GM21576 (cell line): Measurements from ENCODE around the gene CBARP.

Experiments
- ATAC-seq: cut with Tn5 transposase; IDR thresholded peaks from one replicate; pipeline ENCODE4 v1.9.1; 2021; ENCODE audit warnings: mild to moderate bottlenecking, moderate library complexity; ENCODE audit not compliant: unreplicated experiment

CBARP gene

GRCh38 chr19:1241417-1242095 lies 3.8 kb upstream of the CBARP start, which contains the start of gene ATP5F1D:
ATP5F1D (plus strand) TSS chr19:1241751; CDS start chr19:1241851, 100 bp downstream.
- peak; percentile 41 for ATAC-seq

- no peak for ATAC-seq
Observed at GRCh38 chr19:1240925-1241324, 3.1 kb upstream of the CBARP start.

GRCh38 chr19:1239796-1240737 lies 2.3 kb upstream of the CBARP start:
- no peak for ATAC-seq

GRCh38 chr19:1239420-1239795 lies 1.6 kb upstream of the CBARP start:
- no peak for ATAC-seq

GRCh38 chr19:1238369-1239303 lies 831 bp upstream of the CBARP start:
- ATAC-seq: no peak

- ATAC-seq: no peak
Observed at GRCh38 chr19:1237027-1237659, 662 bp downstream of the CBARP start.

GRCh38 chr19:1236576-1236975 lies 1.2 kb downstream of the CBARP start:
- ATAC-seq: no peak

- no peak for ATAC-seq
Observed at GRCh38 chr19:1235625-1236538, 1.9 kb downstream of the CBARP start.

GRCh38 chr19:1234955-1235380 lies 2.8 kb downstream of the CBARP start:
- no peak for ATAC-seq

GRCh38 chr19:1234051-1234954 lies 3.5 kb downstream of the CBARP start:
- no peak for ATAC-seq

GRCh38 chr19:1233115-1233667 lies 4.6 kb downstream of the CBARP start:
- ATAC-seq: no peak

GRCh38 chr19:1232652-1233072 lies 5.1 kb downstream of the CBARP start:
- ATAC-seq: no peak

GRCh38 chr19:1231729-1232637 lies 5.8 kb downstream of the CBARP start:
- ATAC-seq: no peak

- ATAC-seq: no peak
Observed at GRCh38 chr19:1230783-1231489, 6.9 kb downstream of the CBARP start.

- ATAC-seq: no peak
Observed at GRCh38 chr19:1229924-1230782, 7.7 kb downstream of the CBARP start.
